Activated T-cell treated with anti-CD3 and anti-CD28 coated beads for 1 hour (primary cell): ENCODE measurements around the gene SEMA5A.

Experiments
- DNase-seq: peaks from one replicate; pipeline ENCODE4 v3.0.0-alpha.2; 2020; ENCODE audit warnings: low read depth

Gene SEMA5A

GRCh38 chr5:9545992-9546851 lies at the start of gene SEMA5A:
SEMA5A (minus strand) TSS chr5:9546075; CDS start chr5:9379946, 166,129 bp downstream.
- peak; percentile 24 for DNase-seq

- DNase-seq: no peak
Measured at GRCh38 chr5:9594913-9595312, 49.0 kb upstream of the SEMA5A start.

- no peak for DNase-seq
Measured at GRCh38 chr5:9589049-9589835, 43.4 kb upstream of the SEMA5A start.

GRCh38 chr5:9588254-9588653 lies 42.4 kb upstream of the SEMA5A start:
- DNase-seq: no peak

- no peak for DNase-seq
Measured at GRCh38 chr5:9587135-9587534, 41.3 kb upstream of the SEMA5A start.

GRCh38 chr5:9582406-9582805 lies 36.5 kb upstream of the SEMA5A start:
- DNase-seq: no peak

GRCh38 chr5:9573796-9574195 lies 27.9 kb upstream of the SEMA5A start:
- no peak for DNase-seq

- DNase-seq: no peak
Measured at GRCh38 chr5:9572246-9572645, 26.4 kb upstream of the SEMA5A start.

GRCh38 chr5:9570876-9571275 lies 25.0 kb upstream of the SEMA5A start:
- DNase-seq: no peak

GRCh38 chr5:9567039-9567438 lies 21.2 kb upstream of the SEMA5A start:
- no peak for DNase-seq

- DNase-seq: no peak
Measured at GRCh38 chr5:9564752-9565151, 18.9 kb upstream of the SEMA5A start.

GRCh38 chr5:9562141-9562540 lies 16.3 kb upstream of the SEMA5A start:
- no peak for DNase-seq

GRCh38 chr5:9559965-9560364 lies 14.1 kb upstream of the SEMA5A start:
- DNase-seq: no peak

GRCh38 chr5:9558319-9558965 lies 12.6 kb upstream of the SEMA5A start:
- DNase-seq: no peak

GRCh38 chr5:9557696-9558095 lies 11.8 kb upstream of the SEMA5A start:
- DNase-seq: no peak

GRCh38 chr5:9555961-9556360 lies 10.1 kb upstream of the SEMA5A start:
- no peak for DNase-seq

- no peak for DNase-seq
Measured at GRCh38 chr5:9554122-9554521, 8.2 kb upstream of the SEMA5A start.

GRCh38 chr5:9553561-9553960 lies 7.7 kb upstream of the SEMA5A start:
- DNase-seq: no peak

GRCh38 chr5:9551567-9552537 lies 6.0 kb upstream of the SEMA5A start:
- no peak for DNase-seq

- no peak for DNase-seq
Measured at GRCh38 chr5:9549941-9550340, 4.1 kb upstream of the SEMA5A start.

GRCh38 chr5:9547122-9547947 lies 1.5 kb upstream of the SEMA5A start:
- DNase-seq: no peak
